ENCODE results near the gene USP28.
"Not testable (repeated sequence)": the region's sequence is repeated elsewhere in the genome, so short reads cannot be mapped to it uniquely, and the experiment has no call there.

Gene USP28

GRCh38 chr11:113778111-113778910, 97.1 kb downstream of the USP28 start:
- H3K4me3 ChIP-seq (ENCODE audit: low read length): peak overlapping the region; percentile 8; the same call in 1 of the 2 replicates
- TF ChIP-seq CTCF (conservative IDR thresholded peaks at IDR 0.05; ENCODE audit: low read length): no peak
- peak; percentile 34 for DNase-seq (ENCODE audit: low read depth)

GRCh38 chr11:113774174-113774503, 101.2 kb downstream of the USP28 start:
- no peak for TF ChIP-seq CTCF (conservative IDR thresholded peaks at IDR 0.05; ENCODE audit: low read length)
- no peak for DNase-seq (ENCODE audit: low read depth)
- peak overlapping the region; percentile 95 for H3K4me3 ChIP-seq (ENCODE audit: low read length)

GRCh38 chr11:113773416-113774173, 101.8 kb downstream of the USP28 start, which contains the start of gene ZW10:
TSS of gene ZW10 (minus strand) at chr11:113773692. CDS start at chr11:113773666, 26 bp downstream.
- H3K4me3 ChIP-seq (ENCODE audit: low read length): peak within 1 kb of the TSS; percentile 95
- peak; percentile 85 for TF ChIP-seq CTCF (conservative IDR thresholded peaks at IDR 0.05; ENCODE audit: low read length)
- peak; percentile 98 for DNase-seq (ENCODE audit: low read depth)

GRCh38 chr11:113773092-113773415, 102.3 kb downstream of the USP28 start:
- TF ChIP-seq CTCF (conservative IDR thresholded peaks at IDR 0.05; ENCODE audit: low read length): no peak
- DNase-seq (ENCODE audit: low read depth): peak; percentile 28
- H3K4me3 ChIP-seq (ENCODE audit: low read length): peak overlapping the region; percentile 95

- H3K4me3 ChIP-seq (ENCODE audit: low read length): no peak overlapping the region
Observed at GRCh38 chr11:113771964-113772363, 103.4 kb downstream of the USP28 start.

GRCh38 chr11:113764527-113765219, 110.7 kb downstream of the USP28 start:
- no peak for TF ChIP-seq CTCF (conservative IDR thresholded peaks at IDR 0.05; ENCODE audit: low read length)
- no peak overlapping the region for H3K4me3 ChIP-seq (ENCODE audit: low read length)
- no peak for DNase-seq (ENCODE audit: low read depth)

More at GRCh38 chr11:113771964-113772363, 103.4 kb downstream of the USP28 start:
- no peak for DNase-seq (ENCODE audit: low read depth)
- TF ChIP-seq CTCF (conservative IDR thresholded peaks at IDR 0.05; ENCODE audit: low read length): no peak

- DNase-seq (ENCODE audit: low read depth); H3K4me3 ChIP-seq (ENCODE audit: low read length): not testable (repeated sequence)
Observed at GRCh38 chr11:113763040-113763439, 112.3 kb downstream of the USP28 start.
